Brain microvascular endothelial cell (primary cell): ENCODE measurements around the gene ZC3H12D.
A peak's percentile ranks its signal among the peaks of the same experiment; 100 is the strongest.

Experiments used
- DNase-seq: peaks from one replicate; pipeline ENCODE4 v3.0.0-alpha.2; 2020
- H3K27ac ChIP-seq: fragments of 250-450 bp; sonication (Bioruptor Pico); 2 replicates; pipeline ENCODE4 v1.5.1; 2020; ENCODE audit warnings: mild to moderate bottlenecking, moderate library complexity
- H3K27me3 ChIP-seq: fragments of 250-450 bp; sonication (Bioruptor Pico); replicated peaks from 2 replicates; pipeline ENCODE4 v1.5.1; 2020; ENCODE audit warnings: mild to moderate bottlenecking
- H3K36me3 ChIP-seq: fragments of 250-450 bp; sonication (Bioruptor Pico); replicated peaks from 2 replicates; pipeline ENCODE4 v1.5.1; 2020; ENCODE audit warnings: mild to moderate bottlenecking
- H3K4me3 ChIP-seq: 2 replicates; pipeline ENCODE4 v1.5.1; 2011; ENCODE audit warnings: low read depth, mild to moderate bottlenecking, control low read depth, low read length, moderate library complexity
- CTCF ChIP-seq: IDR thresholded peaks from 2 replicates; pipeline ENCODE4 v1.5.1; 2011; ENCODE audit warnings: low read depth, mild to moderate bottlenecking, moderate library complexity, low read length, control low read depth, inconsistent platforms; ENCODE audit errors: missing control alignments
- in situ Hi-C: cut with HindIII; loops from 2 replicates; pipeline ENCODE4 v1.10.0; 2017; ENCODE audit warnings: low sequenced_read_pairs, low pct_ligation_motif_present

The ZC3H12D gene

GRCh38 chr6:149450679-149451375, 34.0 kb downstream of the ZC3H12D start:
- TF ChIP-seq CTCF, result no peak
- Histone ChIP-seq H3K27me3 (no peaks in the 10 kb centered on the region), H3K27ac (no peak overlapping the region), H3K36me3 (no peaks in the 10 kb centered on the region), H3K4me3 (peak overlapping the region; percentile 46)
- in situ Hi-C loops, result no loop called here
- DNase-seq, result no peak

GRCh38 chr6:149449831-149450678, 34.8 kb downstream of the ZC3H12D start:
- no peaks in the 10 kb centered on the region for H3K27me3 ChIP-seq
- no peak overlapping the region for H3K27ac ChIP-seq
- in situ Hi-C loops, result no loop called here
- TF ChIP-seq CTCF, result no peak
- H3K4me3 ChIP-seq, result peak overlapping the region; percentile 46
- no peaks in the 10 kb centered on the region for H3K36me3 ChIP-seq
- DNase-seq, result no peak

GRCh38 chr6:149448821-149449453, 35.9 kb downstream of the ZC3H12D start:
- no peak for TF ChIP-seq CTCF
- DNase-seq, result no peak
- no peaks in the 10 kb centered on the region for H3K36me3 ChIP-seq
- H3K27me3 ChIP-seq, result no peaks in the 10 kb centered on the region
- no peak overlapping the region for H3K4me3 ChIP-seq
- in situ Hi-C loops, result no loop called here
- no peak overlapping the region for H3K27ac ChIP-seq

GRCh38 chr6:149446791-149447376, 37.9 kb downstream of the ZC3H12D start:
- no peak overlapping the region for H3K27ac ChIP-seq
- no peak overlapping the region for H3K4me3 ChIP-seq
- in situ Hi-C loops, result no loop called here
- no peak for DNase-seq
- TF ChIP-seq CTCF, result peak; percentile 21
- H3K27me3 ChIP-seq, result no peaks in the 10 kb centered on the region
- no peaks in the 10 kb centered on the region for H3K36me3 ChIP-seq

GRCh38 chr6:149445573-149445972, 39.2 kb downstream of the ZC3H12D start:
- in situ Hi-C loops, result no loop called here
- Histone ChIP-seq H3K27me3 (no peaks in the 10 kb centered on the region), H3K36me3 (no peaks in the 10 kb centered on the region), H3K4me3 (no peak overlapping the region), H3K27ac (no peak overlapping the region)
- DNase-seq, result no peak
- TF ChIP-seq CTCF, result no peak
